Breast epithelium (tissue), 4 donors: Measurements from ENCODE around the gene SUMO4. TPM values are rescaled to one million over a fixed set of nuclear protein-coding genes. Genes with fewer than 3 reads are reported as not detected.

ENCODE experiments used
- DNase-seq, 2 donors: peaks; one replicate each; pipeline ENCODE4 v3.0.0-alpha.2; 2019; ENCODE audit warnings: low spot score in 2 of 2
- H3K27ac ChIP-seq, 2 donors: fragments of 200-600 bp; sonication (generic) in 1 of 2; one replicate each; pipeline ENCODE4 v1.5.1; 2016 to 2019; ENCODE audit warnings: mild to moderate bottlenecking in 1 of 2
- H3K27me3 ChIP-seq, 2 donors: fragments of 200-600 bp; sonication (generic) in 1 of 2; one replicate each; pipeline versions ENCODE4 v1.5.1 to v1.6.0; 2017 to 2019; ENCODE audit warnings: control low read depth in 1 of 2, mild to moderate bottlenecking in 1 of 2
- H3K36me3 ChIP-seq: fragments of 200-600 bp; one replicate; pipeline ENCODE4 v1.5.1; 2019
- H3K4me1 ChIP-seq, 2 donors: fragments of 200-600 bp; sonication (generic); one replicate each; pipeline ENCODE4 v1.5.1; 2016 to 2019; ENCODE audit warnings: control low read depth in 1 of 2
- H3K4me3 ChIP-seq, 3 donors: fragments of 200-600 bp; sonication (generic); 1 replicate in 2 of 3; 2 replicates in 1 of 3; pipeline ENCODE4 v1.5.1; 2016 to 2019; ENCODE audit warnings: mild to moderate bottlenecking in 3 of 3, moderate library complexity in 2 of 3
- H3K9me3 ChIP-seq, 2 donors: fragments of 200-600 bp; sonication (generic) in 1 of 2; one replicate each; pipeline ENCODE4 v1.5.1; 2016 to 2019; ENCODE audit warnings: control low read depth in 1 of 2
- CTCF ChIP-seq, 3 donors: fragments of 450-650 bp; IDR thresholded peaks; one replicate each; pipeline ENCODE4 v1.5.1; 2016 to 2017; ENCODE audit warnings: antibody characterized with exemption in 3 of 3, mild to moderate bottlenecking in 3 of 3, moderate library complexity in 3 of 3
- POLR2A ChIP-seq: fragments of 450-650 bp; IDR thresholded peaks from one replicate; pipeline ENCODE4 v1.6.1; 2016; ENCODE audit warnings: antibody characterized with exemption, mild to moderate bottlenecking, moderate library complexity
- POLR2AphosphoS5 ChIP-seq, 3 donors: sonication (generic); formaldehyde crosslinking; IDR thresholded peaks; one replicate each; pipeline ENCODE4 v1.6.1; 2017; ENCODE audit warnings: antibody characterized with exemption in 3 of 3
- intact Hi-C: fragments of 100-400 bp; cut with DNase I; formaldehyde crosslinking; loops from one replicate; pipeline ENCODE4 v1.15.1; 2023; ENCODE audit warnings: low total_unique reads
- total RNA-seq, 3 donors: library from RNA; depleted of rRNA; stranded (reverse); fragments of >200 nt; gene quantifications; one replicate each; pipeline ENCODE4 v1.1.0, GENCODE V29; 2016

Gene SUMO4
- total RNA-seq, 3 donors from 2014 or later = 3.0 to 7.8 (median 5.6) TPM

GRCh38 chr6:149366267-149366921 is 33.7 kb upstream of the SUMO4 start:
- no peaks in the 10 kb centered on the region for H3K4me1 ChIP-seq

GRCh38 chr6:149368065-149368464 is 32.0 kb upstream of the SUMO4 start:
- Histone ChIP-seq H3K9me3 (no peaks in the 10 kb centered on the region), H3K27me3 (no peaks in the 10 kb centered on the region), H3K4me1 (no peaks in the 10 kb centered on the region), H3K36me3 (no peaks in the 10 kb centered on the region), H3K4me3 (no peak overlapping the region), H3K27ac (no peak overlapping the region)
- DNase-seq = no peak
- TF ChIP-seq POLR2AphosphoS5 (IDR thresholded peaks at IDR 0.05) = no peak
- no peak for TF ChIP-seq POLR2A
- TF ChIP-seq CTCF (IDR thresholded peaks at IDR 0.05) = no peak
- intact Hi-C loops = no loop called here

More at GRCh38 chr6:149366267-149366921, 33.7 kb upstream of the SUMO4 start:
- no peaks in the 10 kb centered on the region for H3K36me3 ChIP-seq
- no peaks in the 10 kb centered on the region for H3K27me3 ChIP-seq
- TF ChIP-seq POLR2AphosphoS5 (IDR thresholded peaks at IDR 0.05) = no peak
- no peak for TF ChIP-seq CTCF (IDR thresholded peaks at IDR 0.05)
- TF ChIP-seq POLR2A = no peak
- no peak overlapping the region for H3K4me3 ChIP-seq
- DNase-seq = no peak
- H3K27ac ChIP-seq = no peak overlapping the region
- H3K9me3 ChIP-seq = no peaks in the 10 kb centered on the region
- intact Hi-C loops = no loop called here

- Histone ChIP-seq H3K4me1 (no peaks in the 10 kb centered on the region), H3K36me3 (no peaks in the 10 kb centered on the region), H3K4me3 (no peak overlapping the region), H3K27me3 (no peaks in the 10 kb centered on the region), H3K27ac (no peak overlapping the region), H3K9me3 (no peaks in the 10 kb centered on the region)
- TF ChIP-seq CTCF (IDR thresholded peaks at IDR 0.05) = no peak
- TF ChIP-seq POLR2A = no peak
- no peak for TF ChIP-seq POLR2AphosphoS5 (IDR thresholded peaks at IDR 0.05)
- no peak for DNase-seq
- intact Hi-C loops = no loop called here
Measured at GRCh38 chr6:149371154-149371553, 28.9 kb upstream of the SUMO4 start.

GRCh38 chr6:149372062-149372461 is 28.0 kb upstream of the SUMO4 start:
- TF ChIP-seq CTCF (IDR thresholded peaks at IDR 0.05) (no peak), POLR2A (no peak), POLR2AphosphoS5 (IDR thresholded peaks at IDR 0.05) (no peak)
- Histone ChIP-seq H3K27ac (no peak overlapping the region), H3K9me3 (no peaks in the 10 kb centered on the region), H3K27me3 (no peaks in the 10 kb centered on the region), H3K36me3 (no peaks in the 10 kb centered on the region), H3K4me3 (no peak overlapping the region), H3K4me1 (no peaks in the 10 kb centered on the region)
- intact Hi-C loops = no loop called here
- no peak for DNase-seq

- TF ChIP-seq POLR2AphosphoS5 (IDR thresholded peaks at IDR 0.05) (no peak), POLR2A (no peak), CTCF (IDR thresholded peaks at IDR 0.05) (no peak)
- no peak for DNase-seq
- Histone ChIP-seq H3K4me1 (no peaks in the 10 kb centered on the region), H3K36me3 (peaks cover 7% of the 10 kb centered on the region), H3K9me3 (no peaks in the 10 kb centered on the region), H3K27ac (no peak overlapping the region), H3K27me3 (no peaks in the 10 kb centered on the region), H3K4me3 (no peak overlapping the region)
- intact Hi-C loops = no loop called here
Measured at GRCh38 chr6:149373511-149373910, 26.6 kb upstream of the SUMO4 start.
